Colonic mucosa (tissue), 4 donors: ENCODE measurements around the gene DEPDC1B. TPM values are rescaled to one million over a fixed set of nuclear protein-coding genes. Genes with fewer than 3 reads are reported as not detected.

Source experiments
- DNase-seq: peaks from one replicate; pipeline ENCODE4 v3.0.0-alpha.2; 2020
- H3K27ac ChIP-seq: fragments of 200-600 bp; one replicate; pipeline ENCODE4 v1.8.0; 2021
- H3K27me3 ChIP-seq: fragments of 200-600 bp; one replicate; pipeline ENCODE4 v1.8.0; 2021
- H3K36me3 ChIP-seq: fragments of 200-600 bp; one replicate; pipeline ENCODE4 v1.8.0; 2021
- H3K4me1 ChIP-seq: fragments of 200-600 bp; one replicate; pipeline ENCODE4 v1.8.0; 2021; ENCODE audit warnings: mild to moderate bottlenecking
- H3K4me3 ChIP-seq: fragments of 200-600 bp; one replicate; pipeline ENCODE4 v1.8.0; 2021
- H3K9ac ChIP-seq, 2 donors: one replicate each; pipeline ENCODE4 v1.7.0; 2013; ENCODE audit warnings: control low read depth in 2 of 2, low read depth in 2 of 2, low read length in 2 of 2
- H3K9me3 ChIP-seq: fragments of 200-600 bp; one replicate; pipeline ENCODE4 v1.8.0; 2021
- intact Hi-C: fragments of 100-400 bp; cut with DNase I; formaldehyde crosslinking; loops from one replicate; pipeline ENCODE4 v1.14.1; 2022
- total RNA-seq, 2 donors: library from RNA; stranded (reverse); fragmentation: NEBNext Ultra II Directional in 1 of 2; extraction: Animal tissue kit (Norgen Biotek cat#: 25700) in 1 of 2; gene quantifications; one replicate each; pipeline ENCODE4 v1.2.1, GENCODE V29; 2021
- TF ChIP-seq, protein P1 (sequence below): fragments of 200-600 bp; IDR thresholded peaks from one replicate; pipeline ENCODE4 v1.8.0; 2022; ENCODE audit warnings: antibody characterized with exemption, mild to moderate bottlenecking
- donor health status: healthy.
- donor health status: DM: no; HTN: no; CAD: no.
- donor health status: DM: no; HTN: no; CAD: no.

Gene DEPDC1B
- total RNA-seq, 2 donors from 2014 or later = 8.4 to 25.1 TPM

- H3K36me3 ChIP-seq = no peaks in the 10 kb centered on the region
- no peak overlapping the region for H3K4me3 ChIP-seq
- TF ChIP-seq, protein P1, sequence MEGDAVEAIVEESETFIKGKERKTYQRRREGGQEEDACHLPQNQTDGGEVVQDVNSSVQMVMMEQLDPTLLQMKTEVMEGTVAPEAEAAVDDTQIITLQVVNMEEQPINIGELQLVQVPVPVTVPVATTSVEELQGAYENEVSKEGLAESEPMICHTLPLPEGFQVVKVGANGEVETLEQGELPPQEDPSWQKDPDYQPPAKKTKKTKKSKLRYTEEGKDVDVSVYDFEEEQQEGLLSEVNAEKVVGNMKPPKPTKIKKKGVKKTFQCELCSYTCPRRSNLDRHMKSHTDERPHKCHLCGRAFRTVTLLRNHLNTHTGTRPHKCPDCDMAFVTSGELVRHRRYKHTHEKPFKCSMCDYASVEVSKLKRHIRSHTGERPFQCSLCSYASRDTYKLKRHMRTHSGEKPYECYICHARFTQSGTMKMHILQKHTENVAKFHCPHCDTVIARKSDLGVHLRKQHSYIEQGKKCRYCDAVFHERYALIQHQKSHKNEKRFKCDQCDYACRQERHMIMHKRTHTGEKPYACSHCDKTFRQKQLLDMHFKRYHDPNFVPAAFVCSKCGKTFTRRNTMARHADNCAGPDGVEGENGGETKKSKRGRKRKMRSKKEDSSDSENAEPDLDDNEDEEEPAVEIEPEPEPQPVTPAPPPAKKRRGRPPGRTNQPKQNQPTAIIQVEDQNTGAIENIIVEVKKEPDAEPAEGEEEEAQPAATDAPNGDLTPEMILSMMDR = no peak
- intact Hi-C loops = no loop called here
- no peak for DNase-seq
- H3K9me3 ChIP-seq = no peaks in the 10 kb centered on the region
- H3K9ac ChIP-seq = no peak overlapping the region
- H3K27ac ChIP-seq = no peak overlapping the region
- H3K4me1 ChIP-seq = no peaks in the 10 kb centered on the region
- H3K27me3 ChIP-seq = no peaks in the 10 kb centered on the region
These were observed 4.0 kb upstream of the DEPDC1B start for GRCh38 chr5:60703944-60704343.

DNA sequence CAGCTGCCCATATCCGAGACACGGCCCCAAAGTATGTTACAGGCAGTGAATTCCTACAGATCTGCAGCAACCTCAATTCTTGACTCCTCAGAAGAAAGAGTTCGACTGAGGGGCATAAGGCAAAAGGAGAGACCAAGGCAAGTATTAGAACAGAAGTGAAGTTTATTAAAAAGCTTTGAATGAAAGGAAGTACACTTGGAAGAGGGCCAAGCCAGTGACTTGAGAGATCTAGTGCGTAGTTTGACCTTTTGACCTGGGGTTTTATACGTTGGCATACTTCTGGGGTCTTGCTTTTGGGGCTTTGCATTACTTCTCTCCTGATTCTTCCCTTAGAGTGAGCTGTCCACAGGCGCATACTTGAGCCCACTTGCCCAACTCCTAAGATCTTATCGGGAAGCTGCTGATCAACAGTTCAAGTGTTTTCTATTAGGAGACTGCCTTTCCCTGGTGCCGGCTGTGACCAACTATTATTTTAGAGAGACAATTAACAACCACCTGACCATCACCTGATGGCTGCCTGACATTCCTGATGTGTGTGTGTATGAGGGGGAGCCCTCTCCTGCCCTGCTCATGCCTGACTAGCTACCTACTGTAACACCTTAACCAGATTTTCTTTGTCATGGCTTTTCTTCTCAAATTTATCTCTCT, 1.5 kb upstream of the DEPDC1B start:
- no peaks in the 10 kb centered on the region for H3K36me3 ChIP-seq
- TF ChIP-seq, protein P1 = no peak
- intact Hi-C loops = no loop called here
- no peaks in the 10 kb centered on the region for H3K9me3 ChIP-seq
- H3K27ac ChIP-seq = no peak overlapping the region
- H3K4me1 ChIP-seq = no peaks in the 10 kb centered on the region
- H3K4me3 ChIP-seq = no peak overlapping the region
- H3K9ac ChIP-seq = no peak overlapping the region
- H3K27me3 ChIP-seq = no peaks in the 10 kb centered on the region
- DNase-seq = no peak

- Histone ChIP-seq H3K9me3 (no peaks in the 10 kb centered on the region), H3K4me3 (peak overlapping the region; percentile 83), H3K27ac (peak overlapping the region; percentile 86), H3K27me3 (no peaks in the 10 kb centered on the region), H3K9ac (peak overlapping the region; percentile 75 to 91), H3K36me3 (no peaks in the 10 kb centered on the region), H3K4me1 (no peaks in the 10 kb centered on the region)
- intact Hi-C loops = no loop called here
- DNase-seq = peak; percentile 42
- TF ChIP-seq, protein P1 = no peak
These were observed 421 bp upstream of the DEPDC1B start for GRCh38 chr5:60700416-60700757.

DNA sequence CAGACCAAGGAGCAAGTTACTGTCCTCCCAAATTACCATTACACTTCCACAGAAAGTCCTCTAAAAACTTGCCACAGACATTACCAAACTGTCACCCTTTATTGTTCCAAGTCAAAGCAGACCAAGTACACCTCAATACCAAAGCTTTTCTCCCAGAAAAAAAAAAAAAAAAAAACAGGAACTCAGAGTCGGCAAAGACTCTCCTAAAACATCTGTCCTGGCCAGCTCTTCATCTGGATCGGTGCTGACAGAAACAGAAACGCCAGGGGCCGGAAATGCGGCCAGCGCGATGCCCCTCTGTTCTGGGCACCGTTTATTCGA, 718 bp downstream of the DEPDC1B start:
- TF ChIP-seq, protein P1 = no peak
- intact Hi-C loops = loop anchor here (10.0 kb wide), 1 partner anchor 246 kb away; the partner anchor contains the start of genes ERCC8 and NDUFAF2

DNA sequence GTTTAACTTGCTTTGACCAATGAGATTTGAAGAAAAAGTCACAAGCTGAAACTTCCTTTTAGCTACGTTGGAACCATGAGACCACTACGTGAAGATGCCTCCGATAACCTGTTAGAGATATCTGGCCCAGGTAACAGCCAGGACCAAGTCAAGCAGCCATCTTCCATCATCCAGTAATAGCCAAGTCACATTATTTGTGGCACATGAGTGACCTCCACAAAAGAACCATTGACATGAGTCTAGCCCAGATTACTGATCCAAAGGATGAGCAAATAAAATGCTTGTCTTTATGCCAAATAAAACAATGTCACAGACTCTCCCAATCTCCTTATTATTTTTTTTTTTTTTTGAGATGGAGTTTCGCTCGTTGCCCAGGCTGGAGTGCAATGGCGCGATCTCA, 1.6 kb downstream of the DEPDC1B start:
- no peak overlapping the region for H3K9ac ChIP-seq
- H3K27ac ChIP-seq = no peak overlapping the region
- DNase-seq = no peak
- intact Hi-C loops = loop anchor here (10.0 kb wide), 1 partner anchor 246 kb away; the partner anchor contains the start of genes ERCC8 and NDUFAF2
- H3K27me3 ChIP-seq = no peaks in the 10 kb centered on the region
- TF ChIP-seq, protein P1 = no peak
- H3K36me3 ChIP-seq = no peaks in the 10 kb centered on the region
- no peak overlapping the region for H3K4me3 ChIP-seq
- no peaks in the 10 kb centered on the region for H3K9me3 ChIP-seq
- H3K4me1 ChIP-seq = no peaks in the 10 kb centered on the region

More for the DNA sequence above, 718 bp downstream of the DEPDC1B start:
- Histone ChIP-seq H3K36me3 (no peaks in the 10 kb centered on the region), H3K27ac (peak overlapping the region; percentile 86), H3K27me3 (no peaks in the 10 kb centered on the region), H3K9ac (peak overlapping the region; percentile 75 to 91), H3K4me1 (no peaks in the 10 kb centered on the region), H3K9me3 (no peaks in the 10 kb centered on the region), H3K4me3 (peak overlapping the region; percentile 83)
- no peak for DNase-seq
